T-helper 1 cell treated with Interleukin-12 subunit alpha and Interleukin-12 subunit beta and Interleukin-4 antibody, amounts not matched to agents 30 ng/mL and 1 ng/mL, for 36 hours (primary cell): ENCODE results near the gene RAP2A. TPM values are rescaled to one million over a fixed set of nuclear protein-coding genes. Genes with fewer than 3 reads are reported as not detected.

Experiments
- intact Hi-C: fragments of 100-400 bp; cut with micrococcal nuclease; formaldehyde crosslinking; loops from one replicate; pipeline ENCODE4 v1.15.1; 2024
- total RNA-seq: library from RNA; stranded (reverse); gene quantifications from 2 replicates; pipeline ENCODE4 v1.2.3, GENCODE V29; 2022

Gene RAP2A
- total RNA-seq, 1 donor from 2014 or later: 28.6 TPM

DNA sequence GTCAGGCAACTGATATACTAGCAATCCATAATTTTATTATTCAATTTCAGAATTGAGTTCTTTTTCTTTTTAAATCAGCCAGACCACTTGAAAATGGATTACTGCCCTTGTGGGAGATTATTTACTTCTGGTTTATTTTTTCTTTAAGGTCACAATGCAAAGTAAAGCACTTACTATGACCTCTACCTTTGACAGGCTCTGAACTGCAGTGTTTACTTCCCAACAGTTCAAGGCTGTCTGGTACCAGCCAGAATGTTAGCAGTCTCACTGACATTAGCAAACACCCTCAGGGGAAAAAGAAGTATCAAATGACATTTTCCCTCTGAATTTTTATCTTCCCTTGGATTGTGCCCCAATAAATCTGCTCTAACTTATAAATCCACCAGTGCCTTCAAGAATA, 57.5 kb downstream of the RAP2A start:
- intact Hi-C loops: no loop called here

DNA sequence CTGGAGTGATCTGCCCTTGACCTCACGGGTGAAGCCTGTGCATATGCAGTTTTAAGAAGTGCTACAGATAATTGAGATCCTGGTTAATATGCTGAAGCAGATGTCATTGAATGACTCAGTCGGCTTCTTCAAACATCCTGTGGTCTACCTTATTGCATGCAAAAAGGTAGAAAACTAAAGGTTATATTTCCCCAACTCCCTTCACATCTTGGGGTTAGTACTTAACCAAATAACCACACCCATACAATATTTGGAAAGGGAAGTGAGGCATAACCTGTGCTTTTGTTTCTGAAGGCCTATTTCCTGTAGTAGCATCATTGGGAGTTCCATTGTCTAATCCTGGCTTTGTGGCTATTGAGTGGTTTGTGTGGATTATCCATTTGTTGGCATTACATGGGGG, 58.3 kb downstream of the RAP2A start:
- intact Hi-C loops: no loop called here

- intact Hi-C loops: no loop called here
Observed at GRCh38 chr13:97492684-97493371, 58.9 kb downstream of the RAP2A start.

DNA sequence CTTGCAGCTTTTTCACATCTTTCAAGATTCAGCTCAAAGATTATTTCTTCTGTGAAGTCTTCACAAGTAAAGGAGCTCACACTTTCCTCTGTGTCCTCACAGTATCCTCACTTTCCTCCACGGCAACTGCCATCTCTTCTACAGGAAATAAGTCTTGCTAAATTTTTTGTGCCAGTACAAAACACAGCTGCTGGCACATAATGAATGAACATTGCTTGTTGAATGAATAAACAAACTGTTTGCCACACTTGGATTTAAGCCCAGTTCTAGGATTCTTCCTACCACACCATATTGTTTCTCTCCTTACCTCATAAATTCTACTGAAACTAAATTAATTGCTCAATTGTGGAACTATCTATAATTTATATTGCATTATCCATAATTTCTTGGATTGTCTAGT, 59.5 kb downstream of the RAP2A start:
- intact Hi-C loops: no loop called here

- intact Hi-C loops: no loop called here
Observed at GRCh38 chr13:97495678-97496077, 61.7 kb downstream of the RAP2A start.

- intact Hi-C loops: no loop called here
Observed at GRCh38 chr13:97496511-97496910, 62.5 kb downstream of the RAP2A start.

DNA sequence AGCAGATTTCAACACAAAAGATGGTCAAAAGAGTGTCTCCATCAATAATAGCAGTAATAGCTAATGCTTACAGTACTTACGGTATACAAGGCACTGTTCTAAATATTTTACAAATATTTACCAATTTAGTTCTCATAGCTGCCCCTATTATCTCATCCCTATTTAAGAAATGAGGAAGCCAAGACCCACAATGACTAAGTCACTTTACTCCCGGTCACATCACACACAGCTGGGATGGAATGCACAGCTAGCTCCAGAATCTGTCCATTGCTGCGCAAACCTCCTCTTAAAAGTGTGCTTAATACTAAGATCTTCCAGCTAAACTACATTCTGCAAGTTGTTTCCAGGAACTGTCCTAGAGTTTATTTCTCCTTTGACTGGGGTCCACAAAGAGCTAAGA, 63.4 kb downstream of the RAP2A start:
- intact Hi-C loops: no loop called here

DNA sequence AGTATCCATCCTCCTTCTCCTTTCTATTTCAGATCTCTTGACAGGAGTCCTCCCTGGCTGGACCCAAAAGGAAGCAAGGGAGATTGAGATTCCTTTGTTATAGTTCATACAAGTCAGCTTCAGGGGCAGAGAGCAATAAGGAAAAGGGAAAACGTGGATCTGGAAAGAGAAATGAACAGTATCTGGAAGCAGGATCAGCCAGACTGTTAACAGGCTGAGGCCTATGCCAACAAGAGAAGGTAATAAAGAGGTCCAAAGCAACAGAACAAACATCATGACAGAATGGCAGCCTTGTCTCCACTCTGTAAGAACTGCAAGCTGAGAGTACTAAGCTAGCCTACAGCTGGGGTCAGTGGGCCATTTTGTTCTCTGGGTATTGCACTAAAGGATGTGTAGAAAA, 64.5 kb downstream of the RAP2A start:
- intact Hi-C loops: no loop called here

- intact Hi-C loops: no loop called here
Observed at GRCh38 chr13:97499181-97499580, 65.2 kb downstream of the RAP2A start.

DNA sequence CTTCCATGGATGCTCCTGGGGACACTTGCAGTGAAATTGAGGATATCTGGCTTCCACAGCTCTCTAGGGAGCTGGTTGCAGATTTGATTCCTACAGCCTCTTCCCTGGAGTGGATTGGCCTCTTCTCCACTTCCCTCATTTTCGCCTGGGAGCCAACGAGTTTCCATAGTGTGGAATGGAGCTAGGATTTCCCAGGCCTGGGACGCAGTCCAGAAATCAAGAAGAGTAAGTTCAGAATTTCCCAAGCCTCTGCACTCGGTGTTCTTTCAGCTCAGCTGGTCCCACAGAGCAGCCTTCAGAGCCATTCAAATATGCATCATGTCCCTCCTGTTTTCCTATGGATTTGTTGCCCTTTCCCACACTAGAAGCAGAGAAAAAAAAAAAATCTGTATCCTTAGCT, 68.2 kb downstream of the RAP2A start:
- intact Hi-C loops: no loop called here

DNA sequence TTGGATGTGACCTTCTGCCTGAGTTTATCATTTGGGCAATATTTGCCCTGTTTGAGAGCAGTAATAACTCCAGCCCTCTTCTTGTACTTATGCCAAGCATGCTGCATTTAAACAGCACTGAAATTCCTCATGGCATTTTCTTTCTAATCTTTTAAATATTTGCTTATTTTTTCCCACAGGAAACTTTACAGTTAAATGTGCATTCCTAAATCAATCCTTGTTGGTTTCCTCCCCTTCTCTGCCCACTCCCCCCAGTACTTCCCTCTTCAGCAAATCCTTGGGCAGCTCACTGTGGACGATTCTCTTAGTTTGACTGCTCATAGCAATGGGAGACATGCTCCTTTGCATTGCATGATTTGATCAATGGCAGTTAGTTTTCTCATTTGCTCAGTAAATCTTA, 68.7 kb downstream of the RAP2A start:
- intact Hi-C loops: no loop called here

DNA sequence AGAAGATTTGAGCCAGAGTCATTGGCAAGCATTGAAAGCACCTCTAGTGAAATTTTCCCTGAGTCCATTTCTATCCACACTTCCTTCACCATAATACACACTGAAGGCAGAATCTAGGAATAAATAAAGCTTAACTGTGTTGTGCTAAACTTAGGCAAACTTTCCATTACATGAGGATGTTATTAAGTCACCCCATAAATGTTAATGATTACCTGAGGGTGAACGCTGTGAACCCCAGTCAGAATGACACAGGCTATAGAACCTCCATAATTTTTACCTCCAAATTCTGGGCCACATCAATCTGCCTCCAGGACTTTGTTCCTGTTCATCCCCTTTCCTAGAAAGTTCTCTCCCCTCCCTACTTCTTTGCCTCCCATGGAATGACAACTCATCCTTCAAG, 71.0 kb downstream of the RAP2A start:
- intact Hi-C loops: no loop called here

DNA sequence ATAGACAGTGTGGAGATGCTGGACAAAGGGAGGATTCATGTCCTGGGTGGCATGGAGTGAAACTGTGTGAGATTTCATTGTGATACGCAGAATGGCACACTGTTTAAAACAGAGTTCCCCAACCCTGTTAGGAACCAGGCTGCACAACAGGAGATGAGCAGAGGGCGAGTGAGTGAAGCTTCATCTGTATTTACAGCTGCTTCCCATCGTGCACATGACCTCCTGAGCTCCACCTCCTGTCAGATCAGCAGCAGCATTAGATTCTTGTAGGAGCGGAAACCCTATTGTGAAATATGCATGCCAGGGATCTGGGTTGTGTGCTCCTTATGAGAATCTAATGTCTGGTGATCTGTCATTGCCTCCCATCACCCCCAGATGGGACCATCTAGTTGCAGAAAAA, 72.5 kb downstream of the RAP2A start:
- intact Hi-C loops: no loop called here

- intact Hi-C loops: no loop called here
Observed at GRCh38 chr13:97512732-97513131, 78.8 kb downstream of the RAP2A start.

DNA sequence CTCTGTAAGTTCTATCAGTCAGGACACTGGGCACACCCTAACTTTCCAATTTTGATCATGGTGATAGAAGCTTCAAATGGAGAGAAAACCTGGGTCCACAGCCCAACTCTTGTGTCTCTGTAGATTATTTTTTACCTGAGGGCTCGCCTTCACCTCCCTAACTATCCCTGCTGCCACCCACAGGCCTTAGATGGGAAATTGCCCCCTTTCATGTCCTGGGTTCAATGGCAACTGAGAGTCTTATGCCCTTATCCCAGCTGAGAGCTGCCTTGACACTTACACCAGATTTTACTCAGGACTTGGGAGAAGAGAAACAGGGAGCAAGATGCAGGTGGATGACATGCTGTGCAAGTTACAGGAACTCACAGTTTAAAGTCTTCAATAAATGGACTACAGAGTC, 81.7 kb downstream of the RAP2A start:
- intact Hi-C loops: no loop called here

DNA sequence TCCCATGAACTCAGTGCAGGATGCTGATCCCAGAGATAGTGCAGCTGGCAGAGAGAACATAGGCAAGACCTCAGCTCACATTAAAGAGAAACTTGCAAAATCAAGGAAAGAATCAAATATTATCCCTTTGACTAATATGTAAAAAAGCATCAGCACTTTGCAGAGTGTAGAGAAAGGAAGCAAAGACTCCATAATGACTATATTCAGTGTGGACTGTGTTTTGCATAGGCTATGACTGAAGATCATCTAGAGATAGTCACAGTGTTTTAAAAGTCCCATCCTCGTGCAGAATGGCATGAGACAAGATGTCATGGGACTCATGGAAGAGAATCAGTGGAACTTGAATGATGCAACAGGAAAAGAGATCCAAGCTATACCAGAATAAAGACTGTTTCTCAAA, 84.0 kb downstream of the RAP2A start:
- intact Hi-C loops: no loop called here

Other genes with a start within 250 kb of the RAP2A start
- gene MBNL2, start 211.8 kb upstream of the RAP2A start, total RNA-seq: 12.4 and 14.4 TPM in 2 replicates